Fibroblast of the aortic adventitia (primary cell): Measurements from ENCODE around the gene SP8. TPM values are rescaled to one million over a fixed set of nuclear protein-coding genes. Genes with fewer than 3 reads are reported as not detected.

Source experiments
- DNase-seq: peaks from one replicate; pipeline ENCODE4 v3.0.0-alpha.2; 2010; ENCODE audit warnings: low read depth
- H3K4me3 ChIP-seq: 2 replicates; pipeline ENCODE4 v1.5.1; 2011; ENCODE audit warnings: low read depth, mild to moderate bottlenecking, control low read depth, low read length, moderate library complexity
- total RNA-seq: library from RNA; depleted of rRNA; stranded (reverse); fragments of >200 nt; gene quantifications from 2 replicates; pipeline ENCODE4 v1.2.3, GENCODE V29; 2012; ENCODE audit warnings: low replicate concordance
- TF ChIP-seq, protein P1 (sequence below): IDR thresholded peaks from 2 replicates; pipeline ENCODE4 v1.5.1; 2011; ENCODE audit warnings: mild to moderate bottlenecking, low read length, control low read depth, inconsistent platforms; ENCODE audit not compliant: insufficient read depth

Gene SP8
- total RNA-seq, 1 donor: not detected

DNA sequence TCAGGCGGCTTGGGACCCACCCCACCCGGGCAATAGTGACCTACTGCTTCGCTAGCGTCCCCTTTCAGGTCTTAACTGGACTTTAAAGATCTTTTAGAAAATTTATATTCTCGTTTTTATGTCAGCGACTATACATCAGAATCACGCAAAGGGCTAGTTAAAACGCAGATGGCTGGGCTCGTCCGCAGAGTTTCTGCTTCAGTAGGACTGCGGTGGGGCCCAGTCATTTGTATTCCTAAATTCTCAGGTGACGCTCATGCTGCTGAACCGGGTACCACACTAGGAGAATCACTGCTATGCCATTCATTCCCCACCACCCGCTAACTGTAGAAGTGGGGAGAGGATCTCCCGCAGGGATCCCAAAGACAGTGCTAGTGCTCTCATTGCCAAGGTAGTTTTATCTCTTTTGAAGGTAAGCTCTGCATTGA lies 12.0 kb upstream of the SP8 start:
- TF ChIP-seq, protein P1, sequence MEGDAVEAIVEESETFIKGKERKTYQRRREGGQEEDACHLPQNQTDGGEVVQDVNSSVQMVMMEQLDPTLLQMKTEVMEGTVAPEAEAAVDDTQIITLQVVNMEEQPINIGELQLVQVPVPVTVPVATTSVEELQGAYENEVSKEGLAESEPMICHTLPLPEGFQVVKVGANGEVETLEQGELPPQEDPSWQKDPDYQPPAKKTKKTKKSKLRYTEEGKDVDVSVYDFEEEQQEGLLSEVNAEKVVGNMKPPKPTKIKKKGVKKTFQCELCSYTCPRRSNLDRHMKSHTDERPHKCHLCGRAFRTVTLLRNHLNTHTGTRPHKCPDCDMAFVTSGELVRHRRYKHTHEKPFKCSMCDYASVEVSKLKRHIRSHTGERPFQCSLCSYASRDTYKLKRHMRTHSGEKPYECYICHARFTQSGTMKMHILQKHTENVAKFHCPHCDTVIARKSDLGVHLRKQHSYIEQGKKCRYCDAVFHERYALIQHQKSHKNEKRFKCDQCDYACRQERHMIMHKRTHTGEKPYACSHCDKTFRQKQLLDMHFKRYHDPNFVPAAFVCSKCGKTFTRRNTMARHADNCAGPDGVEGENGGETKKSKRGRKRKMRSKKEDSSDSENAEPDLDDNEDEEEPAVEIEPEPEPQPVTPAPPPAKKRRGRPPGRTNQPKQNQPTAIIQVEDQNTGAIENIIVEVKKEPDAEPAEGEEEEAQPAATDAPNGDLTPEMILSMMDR: no peak
- H3K4me3 ChIP-seq: no peak overlapping the region
- DNase-seq: no peak

DNA sequence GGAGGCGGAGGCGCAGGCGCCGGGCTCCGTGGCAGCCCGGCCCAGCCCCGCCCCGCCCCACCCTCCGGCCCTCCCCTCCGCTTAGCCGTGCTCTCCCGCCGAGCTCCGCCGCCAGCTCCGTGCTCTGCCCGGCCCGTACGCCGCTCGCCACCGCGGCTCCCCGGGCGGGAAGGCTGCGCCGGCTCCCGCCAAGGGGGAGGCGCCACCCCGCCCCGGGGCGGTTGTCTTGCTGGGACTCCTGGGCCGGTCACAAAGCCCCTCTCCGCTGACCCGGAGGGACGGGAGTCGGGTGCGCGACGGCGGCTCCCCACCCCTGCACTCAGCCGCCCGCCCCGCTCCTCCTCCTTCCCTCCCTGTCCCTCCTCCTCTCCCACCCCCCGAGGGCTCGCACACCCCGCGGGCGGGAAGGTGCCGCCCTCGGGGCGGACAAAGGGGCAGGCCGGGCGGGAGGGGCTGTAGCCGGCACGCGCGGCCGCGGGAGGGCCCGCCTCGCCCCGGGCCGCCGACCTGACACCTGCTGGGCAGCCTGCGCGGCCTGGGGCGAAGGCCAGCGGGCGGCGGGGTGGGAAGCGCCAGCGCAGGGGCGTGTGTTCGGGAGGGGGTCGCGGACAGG lies 11.5 kb upstream of the SP8 start:
- DNase-seq: no peak
- TF ChIP-seq, protein P1: no peak
- H3K4me3 ChIP-seq: peak overlapping the region; percentile 55

- peak overlapping the region; percentile 57 for H3K4me3 ChIP-seq
- no peak for DNase-seq
- TF ChIP-seq, protein P1: no peak
Measured at GRCh38 chr7:20797462-20798080, 10.9 kb upstream of the SP8 start.

DNA sequence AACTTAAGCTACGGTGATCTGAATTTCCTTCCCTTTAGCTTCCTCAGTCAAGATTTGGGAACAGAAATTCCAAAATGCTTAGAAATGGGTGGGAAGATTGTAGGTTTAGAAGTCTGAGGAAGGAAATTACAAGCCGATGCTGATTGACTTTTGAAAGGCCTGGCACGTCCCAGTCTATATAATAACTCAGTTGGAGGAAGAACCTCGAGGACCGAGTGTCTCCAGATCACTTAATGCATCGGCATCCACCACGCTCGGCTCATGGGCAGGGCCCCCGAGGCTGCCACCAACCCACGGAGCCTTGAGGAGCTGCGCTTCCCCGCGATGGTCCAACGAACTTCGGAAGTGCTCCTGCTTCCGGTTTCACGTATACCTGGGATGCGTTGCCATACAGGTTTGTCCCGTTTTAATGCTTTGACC lies 10.4 kb upstream of the SP8 start:
- no peak overlapping the region for H3K4me3 ChIP-seq
- DNase-seq: no peak
- TF ChIP-seq, protein P1: no peak

DNA sequence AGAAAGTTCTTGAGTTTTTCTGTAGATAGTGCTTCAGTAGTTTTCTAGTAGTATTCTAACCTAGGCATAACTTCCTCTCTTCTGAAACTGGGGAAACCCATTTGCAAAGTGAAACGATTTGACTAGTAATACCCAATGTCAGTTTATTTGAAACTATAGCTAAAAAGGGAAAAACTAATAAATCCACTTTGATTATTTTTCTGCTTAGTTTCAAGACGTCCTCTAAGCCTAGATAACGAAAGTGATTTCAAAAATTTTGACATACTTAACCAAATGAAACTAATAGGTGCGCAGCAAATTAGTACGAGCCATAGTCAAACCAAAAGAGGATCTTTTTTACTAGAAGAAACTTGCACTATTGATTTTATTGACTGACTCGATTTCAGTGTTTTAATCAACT lies 9.8 kb upstream of the SP8 start:
- no peak for DNase-seq
- H3K4me3 ChIP-seq: no peak overlapping the region
- TF ChIP-seq, protein P1: no peak

- no peak overlapping the region for H3K4me3 ChIP-seq
- no peak for DNase-seq
- TF ChIP-seq, protein P1: no peak
Measured at GRCh38 chr7:20795881-20796280, 9.2 kb upstream of the SP8 start.
